HFFc6 (cell line): ENCODE measurements around the gene ATP6V0E2. TPM values are rescaled to one million over a fixed set of nuclear protein-coding genes. Genes with fewer than 3 reads are reported as not detected.

Source experiments
- DNase-seq: peaks from one replicate; pipeline ENCODE4 v3.0.0-alpha.2; 2018
- H3K27ac Mint-ChIP-seq: 2 replicates; pipeline ENCODE4 v1.8.0; 2020; ENCODE audit warnings: mild to moderate bottlenecking, mixed read lengths
- H3K27me3 Mint-ChIP-seq: 2 replicates; pipeline ENCODE4 v1.8.0; 2021; ENCODE audit warnings: mild to moderate bottlenecking, moderate library complexity, mixed read lengths; ENCODE audit not compliant: insufficient read depth
- H3K36me3 Mint-ChIP-seq: 2 replicates; pipeline ENCODE4 v1.8.0; 2021; ENCODE audit warnings: low read depth, mixed read lengths
- H3K4me1 Mint-ChIP-seq: 2 replicates; pipeline ENCODE4 v1.8.0; 2020; ENCODE audit warnings: low read depth, mixed read lengths
- H3K4me3 Mint-ChIP-seq: 2 replicates; pipeline ENCODE4 v1.8.0; 2020; ENCODE audit warnings: mild to moderate bottlenecking, moderate library complexity, mixed read lengths
- H3K9me3 Mint-ChIP-seq: 2 replicates; pipeline ENCODE4 v1.8.0; 2020; ENCODE audit warnings: mild to moderate bottlenecking, mixed read lengths
- total RNA-seq, 6 experiments: library from RNA; stranded (reverse); fragmentation: NEBNext Ultra II Directional; extraction: Animal tissue kit (Norgen Biotek cat#: 25700); gene quantifications; 2 replicates in 1 of 6; 3 replicates in 5 of 6; pipeline ENCODE4 v1.2.3, GENCODE V29; 2021
- TF ChIP-seq, protein P1 (sequence below): fragments of 200-600 bp; sonication (generic); IDR thresholded peaks from 2 replicates; pipeline ENCODE4 v1.5.0; 2021; ENCODE audit warnings: antibody characterized with exemption, mild to moderate bottlenecking

The ATP6V0E2 gene
- total RNA-seq, 6 experiments from 2014 or later, result 40.9 to 54.8 (median 48.0) TPM

DNA sequence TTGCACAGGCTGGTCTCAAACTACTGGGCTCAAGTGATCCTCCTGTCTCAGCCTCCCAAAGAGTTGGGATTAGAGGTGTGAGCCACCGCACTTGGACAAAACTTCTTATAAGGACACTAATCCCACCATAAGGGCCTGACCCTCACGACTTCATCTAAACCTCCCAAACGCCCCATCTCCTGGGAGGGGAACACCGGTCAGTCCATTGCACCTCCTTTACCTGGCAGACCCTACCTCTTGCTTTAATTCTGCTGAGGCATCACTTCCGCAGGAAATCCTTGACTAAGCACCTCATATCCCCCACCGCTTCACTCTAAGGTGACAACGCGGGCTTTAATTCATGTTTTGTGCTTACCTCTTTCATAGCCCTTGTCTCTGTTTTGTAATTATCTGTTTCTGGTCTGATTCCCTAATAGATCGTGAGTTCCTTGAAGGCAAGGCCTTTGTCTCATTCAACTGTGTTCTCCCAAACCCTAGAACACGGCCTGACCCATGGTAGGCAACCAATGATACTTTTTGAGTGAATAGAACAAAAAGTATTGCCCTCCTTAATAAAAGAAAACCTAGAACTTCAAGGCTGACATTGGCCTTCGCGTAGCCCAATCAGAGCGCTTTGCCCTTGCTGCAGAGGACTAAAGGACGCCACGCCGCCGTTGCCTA lies 36.1 kb upstream of the ATP6V0E2 start:
- DNase-seq, result no peak
- TF ChIP-seq, protein P1, sequence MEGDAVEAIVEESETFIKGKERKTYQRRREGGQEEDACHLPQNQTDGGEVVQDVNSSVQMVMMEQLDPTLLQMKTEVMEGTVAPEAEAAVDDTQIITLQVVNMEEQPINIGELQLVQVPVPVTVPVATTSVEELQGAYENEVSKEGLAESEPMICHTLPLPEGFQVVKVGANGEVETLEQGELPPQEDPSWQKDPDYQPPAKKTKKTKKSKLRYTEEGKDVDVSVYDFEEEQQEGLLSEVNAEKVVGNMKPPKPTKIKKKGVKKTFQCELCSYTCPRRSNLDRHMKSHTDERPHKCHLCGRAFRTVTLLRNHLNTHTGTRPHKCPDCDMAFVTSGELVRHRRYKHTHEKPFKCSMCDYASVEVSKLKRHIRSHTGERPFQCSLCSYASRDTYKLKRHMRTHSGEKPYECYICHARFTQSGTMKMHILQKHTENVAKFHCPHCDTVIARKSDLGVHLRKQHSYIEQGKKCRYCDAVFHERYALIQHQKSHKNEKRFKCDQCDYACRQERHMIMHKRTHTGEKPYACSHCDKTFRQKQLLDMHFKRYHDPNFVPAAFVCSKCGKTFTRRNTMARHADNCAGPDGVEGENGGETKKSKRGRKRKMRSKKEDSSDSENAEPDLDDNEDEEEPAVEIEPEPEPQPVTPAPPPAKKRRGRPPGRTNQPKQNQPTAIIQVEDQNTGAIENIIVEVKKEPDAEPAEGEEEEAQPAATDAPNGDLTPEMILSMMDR, result no peak
- peaks cover 17% of the 10 kb centered on the region for H3K4me1 Mint-ChIP-seq
- no peaks in the 10 kb centered on the region for H3K9me3 Mint-ChIP-seq
- peaks cover 5% of the 10 kb centered on the region; the same call in 1 of the 2 replicates for H3K36me3 Mint-ChIP-seq
- peak overlapping the region; percentile 53 for H3K4me3 Mint-ChIP-seq
- peaks cover 19% of the 10 kb centered on the region for H3K27me3 Mint-ChIP-seq
- H3K27ac Mint-ChIP-seq, result 0 out of 2 replicates have a peak overlapping the region, but pooled peaks have one; percentile 24

DNA sequence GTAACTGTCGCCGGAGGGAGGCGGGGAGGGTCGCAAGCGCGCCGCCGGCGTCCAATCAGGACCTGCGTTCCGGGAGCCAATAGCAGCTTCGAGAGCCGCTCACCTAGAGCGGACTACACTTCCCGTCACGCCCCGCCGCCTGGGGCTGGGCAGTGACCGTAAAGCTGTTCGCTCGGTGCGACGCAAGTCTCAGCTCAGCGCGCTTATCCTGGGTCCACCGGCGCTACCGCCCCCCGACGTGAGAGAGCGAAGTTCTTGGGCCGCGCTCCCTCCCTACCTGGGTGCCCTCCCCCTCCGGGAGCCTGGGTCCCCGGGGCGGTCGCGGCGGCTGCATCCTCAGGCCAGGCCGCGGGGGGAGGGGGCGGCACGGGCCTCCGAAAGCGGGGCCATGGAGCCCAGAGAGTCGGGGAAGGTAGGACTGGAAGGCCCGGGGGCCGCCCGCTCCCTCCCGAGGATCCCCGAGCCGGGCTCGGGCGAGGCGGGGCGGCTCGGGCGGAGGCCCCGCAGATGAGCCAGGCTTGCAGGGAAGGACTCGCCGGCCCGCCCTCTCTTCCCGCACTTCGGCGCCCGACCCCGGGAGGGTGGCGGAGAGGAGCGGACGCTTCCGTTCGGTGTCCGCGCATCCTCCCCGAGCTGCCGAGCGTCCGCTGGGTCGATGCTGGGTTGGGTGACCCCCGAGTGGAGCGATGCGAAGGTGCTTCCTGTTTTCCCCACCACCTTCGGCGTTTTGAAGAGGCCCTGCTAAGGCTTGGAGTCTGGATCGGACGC lies 35.4 kb upstream of the ATP6V0E2 start, which contains the start of gene ZNF862:
TSS of gene ZNF862 (plus strand) at position 152 of the 768 bp plus-strand sequence. CDS start at position 389, 237 bp downstream.
- Mint-ChIP-seq H3K27me3 (peaks cover 14% of the 10 kb centered on the region), H3K9me3 (no peaks in the 10 kb centered on the region), H3K36me3 (peaks cover 5% of the 10 kb centered on the region; the same call in 1 of the 2 replicates), H3K4me3 (peak within 1 kb of the TSS; percentile 94), H3K27ac (peak within 1 kb of the TSS; percentile 58), H3K4me1 (peaks cover 17% of the 10 kb centered on the region)
- peak; percentile 96 for DNase-seq
- TF ChIP-seq, protein P1, result no peak

DNA sequence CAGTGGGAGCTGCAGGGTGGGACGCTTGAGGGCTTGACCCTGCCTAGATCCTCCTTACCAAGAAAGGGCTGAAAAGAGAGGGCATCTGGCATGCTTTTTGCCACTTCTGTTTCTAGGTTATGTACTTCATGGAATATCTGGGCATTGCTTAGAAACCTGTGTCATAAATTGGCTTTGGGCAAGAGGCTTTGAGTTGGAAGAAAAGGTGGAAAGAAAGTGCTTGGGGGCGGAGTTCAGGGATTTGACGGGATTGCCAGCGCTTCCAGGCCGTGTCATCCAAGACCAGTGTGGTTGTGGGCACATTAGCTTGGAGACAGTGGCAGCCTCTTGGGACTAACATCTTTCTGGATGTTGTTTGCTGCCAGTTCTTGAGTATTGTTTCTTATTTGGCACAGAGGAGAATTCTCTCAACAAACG lies 34.8 kb upstream of the ATP6V0E2 start:
- Mint-ChIP-seq H3K4me3 (peak overlapping the region; percentile 94), H3K27ac (peak overlapping the region; percentile 45), H3K9me3 (no peaks in the 10 kb centered on the region), H3K36me3 (peaks cover 5% of the 10 kb centered on the region; the same call in 1 of the 2 replicates), H3K27me3 (peaks cover 8% of the 10 kb centered on the region), H3K4me1 (peaks cover 17% of the 10 kb centered on the region)
- no peak for DNase-seq
- TF ChIP-seq, protein P1, result no peak

DNA sequence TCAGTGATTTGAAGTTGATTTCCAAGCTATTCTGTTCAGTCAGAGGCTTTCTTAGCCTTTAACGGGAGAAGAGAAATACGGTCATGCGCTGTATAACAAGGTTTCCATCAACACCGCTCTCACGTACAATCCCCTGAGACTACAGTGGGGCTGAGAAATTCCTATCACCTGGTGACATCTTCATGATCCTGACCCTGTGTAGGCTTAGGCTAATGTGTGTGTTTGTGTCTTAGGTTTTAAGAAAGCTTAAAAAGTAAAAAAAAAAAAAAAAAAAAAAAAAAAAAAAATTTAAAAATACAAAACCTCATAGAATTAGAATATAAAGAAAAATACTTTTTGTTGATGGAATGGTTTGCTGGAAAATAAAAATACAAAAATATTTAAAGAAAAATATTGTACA lies 33.8 kb upstream of the ATP6V0E2 start:
- no peak for DNase-seq
- Mint-ChIP-seq H3K4me1 (peaks cover 17% of the 10 kb centered on the region), H3K27me3 (peaks cover 1% of the 10 kb centered on the region), H3K27ac (no peak overlapping the region), H3K36me3 (peaks cover 5% of the 10 kb centered on the region; the same call in 1 of the 2 replicates), H3K9me3 (no peaks in the 10 kb centered on the region), H3K4me3 (peak overlapping the region; percentile 94; the same call in 1 of the 2 replicates)
- TF ChIP-seq, protein P1, result no peak

DNA sequence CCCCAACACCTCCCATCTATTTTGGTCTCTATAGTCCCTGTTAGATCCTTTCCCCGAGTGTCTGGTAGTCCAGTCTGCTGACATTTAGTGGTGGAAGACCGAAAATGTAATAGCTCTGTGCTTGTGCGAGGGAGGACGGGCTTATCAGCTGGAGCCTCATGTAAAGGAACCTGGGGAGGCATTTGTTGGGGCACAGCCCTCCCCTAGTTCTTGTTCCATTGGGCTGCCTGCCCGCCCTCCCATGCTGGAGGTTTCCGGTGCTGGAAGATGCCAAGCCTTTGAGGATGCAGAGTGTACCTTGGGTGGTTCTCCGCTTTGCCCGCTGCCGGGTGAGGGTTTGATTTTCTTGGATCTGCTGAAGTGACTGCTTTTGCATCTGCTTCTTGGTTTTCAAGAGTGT lies 30.2 kb upstream of the ATP6V0E2 start:
- Mint-ChIP-seq H3K4me1 (peaks cover 10% of the 10 kb centered on the region), H3K4me3 (no peak overlapping the region), H3K9me3 (no peaks in the 10 kb centered on the region), H3K27ac (no peak overlapping the region), H3K36me3 (peaks cover 5% of the 10 kb centered on the region; the same call in 1 of the 2 replicates), H3K27me3 (no peaks in the 10 kb centered on the region; the same call in 1 of the 2 replicates)
- TF ChIP-seq, protein P1, result no peak
- DNase-seq, result no peak
